Measurements from ENCODE around the gene MCM10.

GRCh38 chr10:13231190-13231589 is 69.8 kb downstream of the MCM10 start:
- TF ChIP-seq CTCF (conservative IDR thresholded peaks at IDR 0.05) (no peak), ZFX (IDR thresholded peaks at IDR 0.05) (no peak)

Measured in C4-2B (cell line).